ENCODE data around the gene OGDHL.
"Not testable (repeated sequence)": the region's sequence is repeated elsewhere in the genome, so short reads cannot be mapped to it uniquely, and the experiment has no call there.

OGDHL gene

DNA sequence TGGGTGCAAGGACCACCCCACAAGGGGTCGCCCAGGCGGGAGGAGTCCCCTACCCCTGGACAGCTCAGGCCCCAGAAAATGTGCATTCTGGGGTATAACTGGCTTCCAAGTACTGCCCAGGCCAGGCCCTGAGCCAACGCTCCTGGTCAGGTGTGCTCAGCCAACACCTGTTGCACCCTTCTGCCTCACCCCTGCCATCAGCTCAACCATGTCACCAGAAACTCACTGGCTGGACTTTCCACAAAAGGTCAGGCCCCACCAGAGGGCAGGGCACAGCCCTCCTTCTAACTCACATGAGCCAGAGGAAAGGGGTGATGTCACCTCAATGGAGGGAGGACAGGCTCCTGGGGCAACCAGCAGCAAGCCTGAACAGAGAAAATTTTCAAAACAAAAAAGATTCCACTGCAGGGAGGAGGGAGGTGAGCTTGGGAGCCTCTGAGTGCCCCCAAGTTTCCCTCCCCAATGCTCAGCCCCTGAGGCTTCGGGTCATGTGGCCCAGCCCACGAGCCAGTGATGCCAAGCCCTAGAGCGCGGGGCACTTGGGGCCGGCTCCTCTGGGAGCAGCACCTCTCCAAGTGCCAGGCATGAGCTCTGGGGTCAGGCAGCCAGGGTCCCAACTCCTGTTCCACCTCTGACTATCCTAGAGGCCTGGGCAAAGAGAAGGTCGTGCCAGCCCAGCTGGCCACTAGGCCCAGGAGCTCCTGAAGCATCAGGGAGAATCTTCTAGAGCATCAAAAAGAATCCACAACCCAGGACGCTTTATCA, 2.2 kb downstream of the OGDHL start:
- no peaks in the 10 kb centered on the region for H3K27me3 ChIP-seq (ENCODE audit: control insufficient read depth, insufficient read depth, low read length)
- no peaks in the 10 kb centered on the region for H3K9me3 ChIP-seq (ENCODE audit: control insufficient read depth, low read length)
- H3K27ac ChIP-seq, result peak overlapping the region; percentile 96
- no peak overlapping the region for H2AFZ ChIP-seq
- H3K79me2 ChIP-seq, result peaks cover 2% of the 10 kb centered on the region
- H3K4me2 ChIP-seq (ENCODE audit: low read length), result no peak overlapping the region
- H3K4me1 ChIP-seq, result peaks cover 28% of the 10 kb centered on the region
- H3K4me3 ChIP-seq (ENCODE audit: low read depth, low read length), result no peak overlapping the region
- TF ChIP-seq, protein P1, sequence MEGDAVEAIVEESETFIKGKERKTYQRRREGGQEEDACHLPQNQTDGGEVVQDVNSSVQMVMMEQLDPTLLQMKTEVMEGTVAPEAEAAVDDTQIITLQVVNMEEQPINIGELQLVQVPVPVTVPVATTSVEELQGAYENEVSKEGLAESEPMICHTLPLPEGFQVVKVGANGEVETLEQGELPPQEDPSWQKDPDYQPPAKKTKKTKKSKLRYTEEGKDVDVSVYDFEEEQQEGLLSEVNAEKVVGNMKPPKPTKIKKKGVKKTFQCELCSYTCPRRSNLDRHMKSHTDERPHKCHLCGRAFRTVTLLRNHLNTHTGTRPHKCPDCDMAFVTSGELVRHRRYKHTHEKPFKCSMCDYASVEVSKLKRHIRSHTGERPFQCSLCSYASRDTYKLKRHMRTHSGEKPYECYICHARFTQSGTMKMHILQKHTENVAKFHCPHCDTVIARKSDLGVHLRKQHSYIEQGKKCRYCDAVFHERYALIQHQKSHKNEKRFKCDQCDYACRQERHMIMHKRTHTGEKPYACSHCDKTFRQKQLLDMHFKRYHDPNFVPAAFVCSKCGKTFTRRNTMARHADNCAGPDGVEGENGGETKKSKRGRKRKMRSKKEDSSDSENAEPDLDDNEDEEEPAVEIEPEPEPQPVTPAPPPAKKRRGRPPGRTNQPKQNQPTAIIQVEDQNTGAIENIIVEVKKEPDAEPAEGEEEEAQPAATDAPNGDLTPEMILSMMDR (IDR thresholded peaks at IDR 0.05), result no peak
- peak overlapping the region; percentile 2 for H3K9ac ChIP-seq
- no peaks in the 10 kb centered on the region for H3K36me3 ChIP-seq (ENCODE audit: control insufficient read depth, insufficient read depth, low read length)

DNA sequence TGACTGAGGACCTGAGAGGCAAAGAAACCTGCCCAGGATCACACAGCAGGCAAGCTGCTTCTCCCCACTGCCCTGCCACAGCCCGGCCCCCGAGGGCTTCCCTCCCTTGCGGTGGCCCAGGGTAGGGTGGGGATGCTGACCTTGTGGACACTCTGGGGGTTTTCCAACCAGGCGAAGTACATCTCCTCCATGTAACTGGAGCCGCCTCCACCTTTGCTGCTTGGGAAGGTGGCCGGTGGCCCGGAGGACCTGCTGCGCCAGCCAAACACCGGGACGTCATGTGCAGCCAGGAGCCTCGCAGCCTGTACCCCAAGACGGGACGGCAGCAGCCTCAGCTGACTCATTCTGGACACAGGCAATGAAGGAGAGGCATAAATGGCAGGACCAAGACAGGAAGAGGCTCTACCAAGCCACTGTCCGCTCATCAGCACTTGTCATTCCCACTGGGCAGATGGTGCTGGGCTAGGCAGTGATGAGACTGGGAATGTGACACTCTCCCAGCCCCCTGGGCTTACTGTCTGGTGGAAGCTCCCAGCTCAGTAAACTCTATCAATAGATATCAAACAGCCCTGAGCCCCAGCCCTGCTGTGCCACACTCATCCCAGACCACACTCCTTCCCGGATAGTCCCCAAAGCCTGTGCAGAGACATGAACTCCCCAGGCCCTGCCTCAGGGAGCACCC, 3.7 kb downstream of the OGDHL start:
- no peak overlapping the region for H3K27ac ChIP-seq
- H3K9ac ChIP-seq, result no peak overlapping the region
- peaks cover 2% of the 10 kb centered on the region for H3K79me2 ChIP-seq
- no peaks in the 10 kb centered on the region for H3K27me3 ChIP-seq (ENCODE audit: control insufficient read depth, insufficient read depth, low read length)
- TF ChIP-seq, protein P1 (IDR thresholded peaks at IDR 0.05), result no peak
- no peak overlapping the region for H3K4me3 ChIP-seq (ENCODE audit: low read depth, low read length)
- H3K4me2 ChIP-seq (ENCODE audit: low read length), result no peak overlapping the region
- no peaks in the 10 kb centered on the region for H3K36me3 ChIP-seq (ENCODE audit: control insufficient read depth, insufficient read depth, low read length)
- H3K9me3 ChIP-seq (ENCODE audit: control insufficient read depth, low read length), result no peaks in the 10 kb centered on the region
- no peak overlapping the region for H2AFZ ChIP-seq
- peaks cover 28% of the 10 kb centered on the region for H3K4me1 ChIP-seq

DNA sequence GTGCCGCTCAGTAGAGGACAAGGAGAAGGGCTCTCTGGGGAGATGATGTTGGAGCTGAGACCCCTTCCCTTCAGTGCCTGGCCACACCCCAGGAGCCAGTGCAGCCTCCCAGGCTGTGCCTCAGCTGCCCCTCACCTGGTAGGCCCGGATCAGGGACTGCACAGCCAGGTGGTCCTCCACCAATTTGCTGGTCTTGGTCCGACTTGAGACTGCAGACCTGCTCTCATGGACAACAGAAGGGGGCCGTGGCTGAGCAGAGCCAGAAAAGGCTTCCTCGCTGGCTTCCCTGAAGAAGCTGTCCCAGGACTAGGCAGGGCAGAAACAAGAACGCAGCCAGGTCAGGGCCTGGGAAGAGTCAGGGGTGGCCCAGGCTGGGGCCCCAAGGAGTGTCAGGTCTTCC, 5.5 kb downstream of the OGDHL start:
- peaks cover 24% of the 10 kb centered on the region for H3K4me1 ChIP-seq
- no peaks in the 10 kb centered on the region for H3K9me3 ChIP-seq (ENCODE audit: control insufficient read depth, low read length)
- H3K4me3 ChIP-seq (ENCODE audit: low read depth, low read length), result no peak overlapping the region
- H3K36me3 ChIP-seq (ENCODE audit: control insufficient read depth, insufficient read depth, low read length), result no peaks in the 10 kb centered on the region
- H3K9ac ChIP-seq, result no peak overlapping the region
- no peak overlapping the region for H3K4me2 ChIP-seq (ENCODE audit: low read length)
- no peak overlapping the region for H2AFZ ChIP-seq
- H3K27ac ChIP-seq, result no peak overlapping the region
- H3K79me2 ChIP-seq, result peaks cover 2% of the 10 kb centered on the region
- TF ChIP-seq, protein P1 (IDR thresholded peaks at IDR 0.05), result no peak
- no peaks in the 10 kb centered on the region for H3K27me3 ChIP-seq (ENCODE audit: control insufficient read depth, insufficient read depth, low read length)

DNA sequence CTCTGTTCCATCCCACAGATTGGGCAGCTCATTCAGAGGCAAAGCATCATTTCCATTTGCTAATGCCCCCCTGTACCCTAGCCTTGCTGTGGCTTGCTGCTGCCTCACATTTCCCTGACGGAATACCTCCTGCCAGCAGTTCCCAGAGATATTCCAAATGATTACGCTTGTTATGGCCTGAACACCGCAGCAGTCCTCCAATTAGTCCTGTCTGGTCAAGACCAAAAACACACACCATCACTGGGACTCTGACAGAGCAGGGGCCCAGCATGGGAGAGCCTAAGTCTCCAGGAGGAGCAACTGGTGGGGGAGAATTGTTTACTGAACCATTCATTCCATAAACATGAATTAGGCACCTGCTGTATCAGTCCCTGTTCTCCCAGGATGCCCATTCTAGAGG, 6.1 kb downstream of the OGDHL start:
- Histone ChIP-seq H3K79me2 (peaks cover 2% of the 10 kb centered on the region), H3K9me3 (ENCODE audit: control insufficient read depth, low read length) (no peaks in the 10 kb centered on the region), H3K27ac (no peak overlapping the region), H3K4me2 (ENCODE audit: low read length) (no peak overlapping the region), H3K36me3 (ENCODE audit: control insufficient read depth, insufficient read depth, low read length) (no peaks in the 10 kb centered on the region), H3K4me1 (peaks cover 18% of the 10 kb centered on the region), H3K27me3 (ENCODE audit: control insufficient read depth, insufficient read depth, low read length) (no peaks in the 10 kb centered on the region), H3K4me3 (ENCODE audit: low read depth, low read length) (no peak overlapping the region), H2AFZ (no peak overlapping the region), H3K9ac (no peak overlapping the region)
- TF ChIP-seq, protein P1 (IDR thresholded peaks at IDR 0.05), result no peak

DNA sequence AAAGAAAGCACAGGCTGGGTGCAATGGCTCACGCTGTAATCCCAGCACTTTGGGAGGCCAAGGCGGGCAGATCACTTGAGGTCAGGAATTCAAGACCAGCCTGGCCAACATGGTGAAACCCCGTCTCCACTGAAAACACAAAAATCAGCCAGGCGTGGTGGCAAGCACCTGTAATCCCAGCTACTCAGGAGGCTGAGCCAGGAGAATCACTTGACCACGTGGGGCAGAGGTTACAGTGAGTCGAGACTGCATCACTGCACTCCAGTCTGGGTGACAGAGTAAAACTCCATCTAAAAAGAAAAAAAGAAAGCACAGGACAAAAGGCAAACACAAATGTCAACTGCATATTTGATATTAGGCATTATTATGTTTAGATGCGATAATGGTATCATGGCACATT, 7.2 kb downstream of the OGDHL start:
- H3K4me2 ChIP-seq (ENCODE audit: low read length); H3K9me3 ChIP-seq (ENCODE audit: control insufficient read depth, low read length); H3K9ac ChIP-seq; H3K79me2 ChIP-seq; H3K4me1 ChIP-seq; H3K27ac ChIP-seq; H3K36me3 ChIP-seq (ENCODE audit: control insufficient read depth, insufficient read depth, low read length); H3K27me3 ChIP-seq (ENCODE audit: control insufficient read depth, insufficient read depth, low read length); H2AFZ ChIP-seq; H3K4me3 ChIP-seq (ENCODE audit: low read depth, low read length): not testable (repeated sequence)
